WTC11 (cell line): Measurements from ENCODE around the gene TNFRSF4. TPM values are rescaled to one million over a fixed set of nuclear protein-coding genes. Genes with fewer than 3 reads are reported as not detected.

Experiments used
- ATAC-seq: fragments of 200-7000 bp; cut with Tn5 transposase; 2 replicates; pipeline ENCODE4 v1.10.0; 2021; ENCODE audit warnings: mild to moderate bottlenecking, moderate library complexity
- CTCF ChIA-PET: fragments of 300-600 bp; sonication (Branson Sonifier 250); formaldehyde crosslinking; loops from one replicate; lab custom pipeline; 2021; ENCODE audit warnings: antibody characterized with exemption; lab: Charles Lee
- POLR2A ChIA-PET: fragments of 350-600 bp; sonication (Branson Sonifier 250); formaldehyde crosslinking; loops from one replicate; lab custom pipeline; 2021; ENCODE audit warnings: antibody characterized with exemption; lab: Charles Lee
- DNase-seq: peaks from one replicate; pipeline ENCODE4 v3.0.0; 2021; ENCODE audit warnings: low spot score
- H3K27ac Mint-ChIP-seq: 2 replicates; pipeline ENCODE4 v1.8.0; 2021; ENCODE audit warnings: mixed read lengths
- H3K27me3 Mint-ChIP-seq: 2 replicates; pipeline ENCODE4 v1.8.0; 2021; ENCODE audit warnings: low read depth, mild to moderate bottlenecking, moderate library complexity, mixed read lengths
- H3K36me3 Mint-ChIP-seq: 2 replicates; pipeline ENCODE4 v1.8.0; 2021; ENCODE audit warnings: mixed read lengths
- H3K4me1 Mint-ChIP-seq: 2 replicates; pipeline ENCODE4 v1.8.0; 2022; ENCODE audit warnings: mixed read lengths
- H3K4me3 Mint-ChIP-seq: 2 replicates; pipeline ENCODE4 v1.8.0; 2021; ENCODE audit warnings: mild to moderate bottlenecking, moderate library complexity, mixed read lengths
- H3K9me3 Mint-ChIP-seq: 2 replicates; pipeline ENCODE4 v1.8.0; 2021; ENCODE audit warnings: mixed read lengths
- ATF1 ChIP-seq: sonication (generic); formaldehyde crosslinking; IDR thresholded peaks from 2 replicates; pipeline ENCODE4 v1.8.1; 2023; ENCODE audit warnings: mild to moderate bottlenecking, moderate library complexity, missing genetic modification reagents
- GRHL2 ChIP-seq: fragments of 250-450 bp; sonication (Bioruptor Pico); IDR thresholded peaks from 2 replicates; pipeline ENCODE4 v1.8.0; 2022; ENCODE audit warnings: mild to moderate bottlenecking, moderate library complexity; ENCODE audit not compliant: insufficient replicate concordance, severe bottlenecking
- MXD4 ChIP-seq: fragments of 250-450 bp; sonication (Bioruptor Pico); IDR thresholded peaks from 2 replicates; pipeline ENCODE4 v1.8.0; 2021; ENCODE audit warnings: mild to moderate bottlenecking, moderate library complexity, borderline replicate concordance
- NFE2L1 ChIP-seq: sonication (generic); formaldehyde crosslinking; IDR thresholded peaks from 2 replicates; pipeline ENCODE4 v1.8.1; 2023; ENCODE audit warnings: missing genetic modification reagents
- NR1H2 ChIP-seq: sonication (generic); formaldehyde crosslinking; IDR thresholded peaks from 2 replicates; pipeline ENCODE4 v1.9.0; 2021; ENCODE audit warnings: mild to moderate bottlenecking, moderate library complexity, missing genetic modification reagents
- SMAD3 ChIP-seq: sonication (generic); formaldehyde crosslinking; IDR thresholded peaks from 2 replicates; pipeline ENCODE4 v1.8.0; 2022; ENCODE audit warnings: missing genetic modification reagents, mild to moderate bottlenecking, borderline replicate concordance
- SMAD4 ChIP-seq: sonication (generic); formaldehyde crosslinking; IDR thresholded peaks from 2 replicates; pipeline ENCODE4 v1.8.0; 2022; ENCODE audit warnings: mild to moderate bottlenecking, missing genetic modification reagents
- SP1 ChIP-seq: sonication (generic); formaldehyde crosslinking; conservative IDR thresholded peaks from 2 replicates; pipeline ENCODE4 v1.8.1; 2022; ENCODE audit warnings: missing genetic modification reagents
- TCF7 ChIP-seq: sonication (generic); formaldehyde crosslinking; IDR thresholded peaks from 2 replicates; pipeline ENCODE4 v1.8.0; 2022; ENCODE audit warnings: mild to moderate bottlenecking, low read depth, missing genetic modification reagents, moderate library complexity
- TEAD4 ChIP-seq: sonication (generic); formaldehyde crosslinking; IDR thresholded peaks from 2 replicates; pipeline ENCODE4 v1.8.0; 2022; ENCODE audit warnings: mild to moderate bottlenecking, missing genetic modification reagents
- TP53 ChIP-seq: sonication (generic); formaldehyde crosslinking; IDR thresholded peaks from 2 replicates; pipeline ENCODE4 v1.8.1; 2023; ENCODE audit warnings: mild to moderate bottlenecking, missing genetic modification reagents
- total RNA-seq: library from RNA; stranded (reverse); gene quantifications from 3 replicates; pipeline ENCODE4 v1.2.3, GENCODE V29; 2021
- TF ChIP-seq, protein P1 (sequence below): fragments of 250-450 bp; sonication (Bioruptor Pico); IDR thresholded peaks from 2 replicates; pipeline ENCODE4 v1.9.0; 2021; ENCODE audit warnings: mild to moderate bottlenecking
- TF ChIP-seq, protein P2 (sequence below): sonication (generic); formaldehyde crosslinking; IDR thresholded peaks from 2 replicates; pipeline ENCODE4 v1.8.0; 2022; ENCODE audit warnings: mild to moderate bottlenecking, missing genetic modification reagents
- TF ChIP-seq, protein P3 (sequence below): sonication (generic); formaldehyde crosslinking; IDR thresholded peaks from 2 replicates; pipeline ENCODE4 v1.8.0; 2022; ENCODE audit warnings: mild to moderate bottlenecking, missing genetic modification reagents
- TF ChIP-seq, protein P4 (sequence below): sonication (generic); formaldehyde crosslinking; IDR thresholded peaks from 2 replicates; pipeline ENCODE4 v1.8.1; 2022; ENCODE audit warnings: mild to moderate bottlenecking, moderate library complexity, missing genetic modification reagents
- TF ChIP-seq, protein P5 (sequence below): sonication (generic); formaldehyde crosslinking; IDR thresholded peaks from 2 replicates; pipeline ENCODE4 v1.8.0; 2023; ENCODE audit warnings: mild to moderate bottlenecking, missing genetic modification reagents
- TF ChIP-seq, protein P6 (sequence below): sonication (generic); formaldehyde crosslinking; IDR thresholded peaks from 2 replicates; pipeline ENCODE4 v1.8.1; 2023; ENCODE audit warnings: mild to moderate bottlenecking, missing genetic modification reagents
- TF ChIP-seq, protein P7 (sequence below): fragments of 250-450 bp; sonication (Bioruptor Pico); IDR thresholded peaks from 2 replicates; pipeline ENCODE4 v1.8.0; 2021; ENCODE audit warnings: mild to moderate bottlenecking
- TF ChIP-seq, protein P8 (sequence below): sonication (generic); formaldehyde crosslinking; IDR thresholded peaks from 2 replicates; pipeline ENCODE4 v1.8.1; 2023; ENCODE audit warnings: mild to moderate bottlenecking, missing genetic modification reagents, moderate library complexity
- TF ChIP-seq, protein P9 (sequence below): sonication (generic); formaldehyde crosslinking; IDR thresholded peaks from 2 replicates; pipeline ENCODE4 v1.8.0; 2022; ENCODE audit warnings: mild to moderate bottlenecking, missing genetic modification reagents

The TNFRSF4 gene
- total RNA-seq, 1 experiment from 2014 or later, result 0.33 TPM

DNA sequence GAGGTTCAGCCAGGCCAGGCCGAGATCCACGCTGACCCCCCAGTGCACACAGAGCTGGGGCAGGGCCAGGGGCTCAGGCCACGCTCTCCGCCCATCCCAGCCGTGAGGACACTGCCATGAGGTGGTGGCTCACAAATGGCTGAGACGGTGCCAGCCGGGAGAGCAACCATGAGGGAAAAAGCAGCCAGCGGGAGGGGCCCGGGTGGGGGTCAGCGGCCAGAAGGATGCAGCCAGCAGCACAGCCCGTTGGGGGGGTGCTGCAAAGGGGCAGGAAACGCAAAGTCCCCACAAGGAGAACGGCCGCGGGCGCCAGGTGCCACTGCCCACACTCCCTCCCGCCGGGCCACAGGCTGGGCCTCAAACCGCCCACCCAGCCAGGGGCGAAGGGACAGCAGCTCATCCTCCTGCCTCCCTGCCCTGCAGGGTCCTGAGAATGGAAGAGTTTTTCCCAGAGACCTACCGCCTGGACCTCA, 32.0 kb downstream of the TNFRSF4 start:
- no peaks in the 10 kb centered on the region for H3K36me3 Mint-ChIP-seq
- no peaks in the 10 kb centered on the region for H3K27me3 Mint-ChIP-seq
- TF ChIP-seq, protein P1, sequence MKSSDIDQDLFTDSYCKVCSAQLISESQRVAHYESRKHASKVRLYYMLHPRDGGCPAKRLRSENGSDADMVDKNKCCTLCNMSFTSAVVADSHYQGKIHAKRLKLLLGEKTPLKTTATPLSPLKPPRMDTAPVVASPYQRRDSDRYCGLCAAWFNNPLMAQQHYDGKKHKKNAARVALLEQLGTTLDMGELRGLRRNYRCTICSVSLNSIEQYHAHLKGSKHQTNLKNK, result no peak
- TF ChIP-seq, protein P2, sequence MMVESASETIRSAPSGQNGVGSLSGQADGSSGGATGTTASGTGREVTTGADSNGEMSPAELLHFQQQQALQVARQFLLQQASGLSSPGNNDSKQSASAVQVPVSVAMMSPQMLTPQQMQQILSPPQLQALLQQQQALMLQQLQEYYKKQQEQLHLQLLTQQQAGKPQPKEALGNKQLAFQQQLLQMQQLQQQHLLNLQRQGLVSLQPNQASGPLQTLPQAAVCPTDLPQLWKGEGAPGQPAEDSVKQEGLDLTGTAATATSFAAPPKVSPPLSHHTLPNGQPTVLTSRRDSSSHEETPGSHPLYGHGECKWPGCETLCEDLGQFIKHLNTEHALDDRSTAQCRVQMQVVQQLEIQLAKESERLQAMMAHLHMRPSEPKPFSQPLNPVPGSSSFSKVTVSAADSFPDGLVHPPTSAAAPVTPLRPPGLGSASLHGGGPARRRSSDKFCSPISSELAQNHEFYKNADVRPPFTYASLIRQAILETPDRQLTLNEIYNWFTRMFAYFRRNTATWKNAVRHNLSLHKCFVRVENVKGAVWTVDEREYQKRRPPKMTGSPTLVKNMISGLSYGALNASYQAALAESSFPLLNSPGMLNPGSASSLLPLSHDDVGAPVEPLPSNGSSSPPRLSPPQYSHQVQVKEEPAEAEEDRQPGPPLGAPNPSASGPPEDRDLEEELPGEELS (CRISPR knock-in tag), result no peak
- TF ChIP-seq, protein P3, sequence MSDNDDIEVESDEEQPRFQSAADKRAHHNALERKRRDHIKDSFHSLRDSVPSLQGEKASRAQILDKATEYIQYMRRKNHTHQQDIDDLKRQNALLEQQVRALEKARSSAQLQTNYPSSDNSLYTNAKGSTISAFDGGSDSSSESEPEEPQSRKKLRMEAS (CRISPR knock-in tag), result no peak
- TF ChIP-seq, protein P4, sequence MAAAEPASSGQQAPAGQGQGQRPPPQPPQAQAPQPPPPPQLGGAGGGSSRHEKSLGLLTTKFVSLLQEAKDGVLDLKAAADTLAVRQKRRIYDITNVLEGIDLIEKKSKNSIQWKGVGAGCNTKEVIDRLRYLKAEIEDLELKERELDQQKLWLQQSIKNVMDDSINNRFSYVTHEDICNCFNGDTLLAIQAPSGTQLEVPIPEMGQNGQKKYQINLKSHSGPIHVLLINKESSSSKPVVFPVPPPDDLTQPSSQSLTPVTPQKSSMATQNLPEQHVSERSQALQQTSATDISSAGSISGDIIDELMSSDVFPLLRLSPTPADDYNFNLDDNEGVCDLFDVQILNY (CRISPR knock-in tag), result no peak
- no peak for TF ChIP-seq TP53 (CRISPR knock-in tag)
- no peak for TF ChIP-seq TCF7 (CRISPR knock-in tag)
- no peak for TF ChIP-seq GRHL2
- TF ChIP-seq NFE2L1 (CRISPR knock-in tag), result no peak
- TF ChIP-seq, protein P5, sequence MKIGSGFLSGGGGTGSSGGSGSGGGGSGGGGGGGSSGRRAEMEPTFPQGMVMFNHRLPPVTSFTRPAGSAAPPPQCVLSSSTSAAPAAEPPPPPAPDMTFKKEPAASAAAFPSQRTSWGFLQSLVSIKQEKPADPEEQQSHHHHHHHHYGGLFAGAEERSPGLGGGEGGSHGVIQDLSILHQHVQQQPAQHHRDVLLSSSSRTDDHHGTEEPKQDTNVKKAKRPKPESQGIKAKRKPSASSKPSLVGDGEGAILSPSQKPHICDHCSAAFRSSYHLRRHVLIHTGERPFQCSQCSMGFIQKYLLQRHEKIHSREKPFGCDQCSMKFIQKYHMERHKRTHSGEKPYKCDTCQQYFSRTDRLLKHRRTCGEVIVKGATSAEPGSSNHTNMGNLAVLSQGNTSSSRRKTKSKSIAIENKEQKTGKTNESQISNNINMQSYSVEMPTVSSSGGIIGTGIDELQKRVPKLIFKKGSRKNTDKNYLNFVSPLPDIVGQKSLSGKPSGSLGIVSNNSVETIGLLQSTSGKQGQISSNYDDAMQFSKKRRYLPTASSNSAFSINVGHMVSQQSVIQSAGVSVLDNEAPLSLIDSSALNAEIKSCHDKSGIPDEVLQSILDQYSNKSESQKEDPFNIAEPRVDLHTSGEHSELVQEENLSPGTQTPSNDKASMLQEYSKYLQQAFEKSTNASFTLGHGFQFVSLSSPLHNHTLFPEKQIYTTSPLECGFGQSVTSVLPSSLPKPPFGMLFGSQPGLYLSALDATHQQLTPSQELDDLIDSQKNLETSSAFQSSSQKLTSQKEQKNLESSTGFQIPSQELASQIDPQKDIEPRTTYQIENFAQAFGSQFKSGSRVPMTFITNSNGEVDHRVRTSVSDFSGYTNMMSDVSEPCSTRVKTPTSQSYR (CRISPR knock-in tag), result no peak
- no peak for TF ChIP-seq SMAD3 (CRISPR knock-in tag)
- TF ChIP-seq TEAD4 (CRISPR knock-in tag), result no peak
- TF ChIP-seq, protein P6, sequence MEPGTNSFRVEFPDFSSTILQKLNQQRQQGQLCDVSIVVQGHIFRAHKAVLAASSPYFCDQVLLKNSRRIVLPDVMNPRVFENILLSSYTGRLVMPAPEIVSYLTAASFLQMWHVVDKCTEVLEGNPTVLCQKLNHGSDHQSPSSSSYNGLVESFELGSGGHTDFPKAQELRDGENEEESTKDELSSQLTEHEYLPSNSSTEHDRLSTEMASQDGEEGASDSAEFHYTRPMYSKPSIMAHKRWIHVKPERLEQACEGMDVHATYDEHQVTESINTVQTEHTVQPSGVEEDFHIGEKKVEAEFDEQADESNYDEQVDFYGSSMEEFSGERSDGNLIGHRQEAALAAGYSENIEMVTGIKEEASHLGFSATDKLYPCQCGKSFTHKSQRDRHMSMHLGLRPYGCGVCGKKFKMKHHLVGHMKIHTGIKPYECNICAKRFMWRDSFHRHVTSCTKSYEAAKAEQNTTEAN (CRISPR knock-in tag), result no peak
- TF ChIP-seq ATF1, result no peak
- no peak for TF ChIP-seq MXD4
- no peak for TF ChIP-seq SMAD4
- TF ChIP-seq SP1 (CRISPR knock-in tag), result no peak
- no peak for TF ChIP-seq NR1H2 (CRISPR knock-in tag)
- TF ChIP-seq, protein P7, sequence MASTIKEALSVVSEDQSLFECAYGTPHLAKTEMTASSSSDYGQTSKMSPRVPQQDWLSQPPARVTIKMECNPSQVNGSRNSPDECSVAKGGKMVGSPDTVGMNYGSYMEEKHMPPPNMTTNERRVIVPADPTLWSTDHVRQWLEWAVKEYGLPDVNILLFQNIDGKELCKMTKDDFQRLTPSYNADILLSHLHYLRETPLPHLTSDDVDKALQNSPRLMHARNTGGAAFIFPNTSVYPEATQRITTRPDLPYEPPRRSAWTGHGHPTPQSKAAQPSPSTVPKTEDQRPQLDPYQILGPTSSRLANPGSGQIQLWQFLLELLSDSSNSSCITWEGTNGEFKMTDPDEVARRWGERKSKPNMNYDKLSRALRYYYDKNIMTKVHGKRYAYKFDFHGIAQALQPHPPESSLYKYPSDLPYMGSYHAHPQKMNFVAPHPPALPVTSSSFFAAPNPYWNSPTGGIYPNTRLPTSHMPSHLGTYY, result no peak
- TF ChIP-seq, protein P8, sequence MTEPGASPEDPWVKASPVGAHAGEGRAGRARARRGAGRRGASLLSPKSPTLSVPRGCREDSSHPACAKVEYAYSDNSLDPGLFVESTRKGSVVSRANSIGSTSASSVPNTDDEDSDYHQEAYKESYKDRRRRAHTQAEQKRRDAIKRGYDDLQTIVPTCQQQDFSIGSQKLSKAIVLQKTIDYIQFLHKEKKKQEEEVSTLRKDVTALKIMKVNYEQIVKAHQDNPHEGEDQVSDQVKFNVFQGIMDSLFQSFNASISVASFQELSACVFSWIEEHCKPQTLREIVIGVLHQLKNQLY, result no peak
- TF ChIP-seq, protein P9, sequence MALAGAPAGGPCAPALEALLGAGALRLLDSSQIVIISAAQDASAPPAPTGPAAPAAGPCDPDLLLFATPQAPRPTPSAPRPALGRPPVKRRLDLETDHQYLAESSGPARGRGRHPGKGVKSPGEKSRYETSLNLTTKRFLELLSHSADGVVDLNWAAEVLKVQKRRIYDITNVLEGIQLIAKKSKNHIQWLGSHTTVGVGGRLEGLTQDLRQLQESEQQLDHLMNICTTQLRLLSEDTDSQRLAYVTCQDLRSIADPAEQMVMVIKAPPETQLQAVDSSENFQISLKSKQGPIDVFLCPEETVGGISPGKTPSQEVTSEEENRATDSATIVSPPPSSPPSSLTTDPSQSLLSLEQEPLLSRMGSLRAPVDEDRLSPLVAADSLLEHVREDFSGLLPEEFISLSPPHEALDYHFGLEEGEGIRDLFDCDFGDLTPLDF, result no peak
- no peak overlapping the region for H3K4me3 Mint-ChIP-seq
- ChIA-PET POLR2A (no interaction called here), CTCF (interaction anchor here (0.9 kb wide), 1 partner anchor 8 kb away, joined by 3 read pairs; the partner anchor contains the start of gene TTLL10)
- 0 out of 2 replicates have a peak overlapping the region, but pooled peaks have one; percentile 65 for H3K27ac Mint-ChIP-seq
- no peaks in the 10 kb centered on the region for H3K9me3 Mint-ChIP-seq
- peak; percentile 9 for DNase-seq
- peaks cover 2% of the 10 kb centered on the region for H3K4me1 Mint-ChIP-seq
- ATAC-seq, result no peak
